G401.6 (cell line): ENCODE results near the gene C10orf71.

Source experiments
- FAIRE-seq: peaks from 2 replicates; lab custom pipeline; 2012; peaks lifted over from hg19 to GRCh38; lab: Jason Lieb, UNC

C10orf71 gene

DNA sequence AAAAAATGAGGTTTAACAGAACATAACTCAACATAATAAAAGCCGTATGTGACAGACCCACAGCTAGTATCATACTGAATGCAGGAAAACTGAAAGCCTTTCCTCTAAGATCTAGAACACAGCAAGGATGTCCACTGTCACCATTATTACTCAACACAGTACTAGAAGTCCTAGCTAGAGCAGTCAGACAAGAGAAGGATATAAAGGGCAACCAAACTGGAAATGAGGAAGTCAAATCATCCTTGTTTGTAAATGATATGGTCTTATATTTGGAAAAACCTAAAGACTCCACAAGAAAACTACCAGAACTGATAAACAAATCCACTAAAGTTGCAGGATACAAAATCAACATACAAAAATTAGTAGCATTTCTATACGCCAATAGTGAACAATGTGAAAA, 45.9 kb downstream of the C10orf71 start:
- FAIRE-seq: no peak

DNA sequence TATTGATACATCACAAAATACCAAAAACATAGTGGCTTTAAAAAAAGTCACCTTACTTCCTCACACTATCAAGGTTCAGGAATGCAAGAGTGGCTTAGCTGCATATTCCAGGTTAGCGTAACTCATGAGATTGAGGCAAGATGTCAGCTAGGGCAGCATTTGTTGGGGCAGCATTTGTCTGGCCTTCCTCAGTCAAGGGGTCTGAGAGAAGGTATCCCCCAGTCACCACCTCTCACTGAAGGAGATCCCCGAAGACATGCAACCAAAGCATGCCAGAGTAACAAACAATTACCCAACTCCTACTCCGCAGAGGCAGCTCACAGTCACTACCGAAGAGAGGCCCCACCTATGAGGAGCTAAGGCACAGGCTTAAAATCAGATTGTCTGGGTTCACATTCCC, 48.4 kb downstream of the C10orf71 start:
- FAIRE-seq: no peak

DNA sequence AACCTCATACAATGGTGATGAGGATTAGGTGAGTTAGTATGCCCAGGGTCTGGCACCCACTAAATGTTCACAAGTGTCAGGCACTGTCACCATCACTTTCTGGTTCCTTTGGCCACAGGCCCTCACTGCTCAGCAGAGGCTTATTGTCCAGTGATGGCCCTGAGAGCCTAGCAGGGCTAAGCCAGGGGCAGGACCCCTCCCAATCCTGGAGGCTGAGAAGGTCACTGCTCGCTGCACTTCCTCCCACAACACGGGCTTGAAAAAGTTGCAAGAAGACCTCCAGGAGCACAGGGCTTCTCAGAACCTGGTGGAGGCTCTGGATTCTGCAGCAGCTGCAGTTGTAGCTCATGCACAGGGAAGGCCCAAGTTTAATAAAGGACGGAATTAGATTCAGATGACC, 48.9 kb downstream of the C10orf71 start:
- no peak for FAIRE-seq

DNA sequence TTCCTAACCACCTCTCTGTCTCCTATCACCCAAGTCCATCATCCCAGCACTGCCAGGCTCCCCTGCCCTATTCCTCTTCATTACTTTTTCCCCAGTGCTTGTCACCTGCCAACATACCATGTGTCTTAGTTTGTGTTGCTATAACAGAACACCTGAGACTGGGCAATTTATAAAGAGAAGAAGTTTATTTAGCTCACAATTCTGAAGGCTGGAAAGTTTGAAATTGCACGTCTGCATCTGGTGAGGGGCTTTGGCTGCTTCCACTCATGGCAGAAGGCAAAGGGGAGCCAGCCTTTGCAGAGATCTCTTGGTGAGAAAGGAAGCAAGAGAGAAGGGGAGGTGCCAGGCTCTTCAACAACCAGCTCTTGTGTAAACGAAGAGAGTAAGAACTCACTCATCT, 49.6 kb downstream of the C10orf71 start:
- FAIRE-seq: no peak

DNA sequence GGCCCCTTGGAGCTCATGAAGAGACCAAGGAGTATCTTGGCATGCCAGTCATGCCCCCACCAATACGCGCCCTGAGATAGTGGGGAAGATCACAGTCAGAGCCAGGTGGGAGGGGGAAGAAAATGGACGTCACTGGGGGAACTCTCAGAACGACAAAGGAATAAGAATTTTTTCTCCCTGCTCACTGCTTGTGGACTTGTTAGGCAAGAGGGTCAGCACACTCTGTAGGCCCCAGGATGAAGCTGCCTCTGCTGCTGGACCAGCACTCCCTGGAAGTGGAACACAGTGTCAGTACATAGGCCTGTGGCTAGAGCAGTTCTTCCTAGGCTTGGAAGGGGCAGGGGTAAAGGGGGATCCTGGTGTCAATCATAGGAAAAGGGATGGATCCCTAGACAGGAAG, 50.4 kb downstream of the C10orf71 start:
- FAIRE-seq: no peak

DNA sequence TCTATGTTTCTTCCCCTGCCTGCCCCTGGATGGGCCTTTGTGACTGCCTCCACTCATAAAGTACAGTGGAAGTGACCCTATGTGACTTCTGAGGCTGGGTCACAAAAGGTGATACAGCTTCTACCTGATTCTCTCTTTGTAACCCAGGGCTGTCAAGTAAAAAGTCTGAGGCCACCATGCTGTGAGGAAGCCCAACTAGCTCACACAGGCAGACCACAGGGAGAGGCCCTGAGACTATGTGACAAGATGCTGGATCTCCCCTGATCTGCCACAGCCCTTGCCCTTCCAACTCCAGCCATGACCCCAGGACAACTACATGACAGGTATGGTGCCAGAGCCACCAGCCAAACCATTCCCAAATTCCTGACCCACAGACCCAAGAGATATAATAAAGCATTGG, 51.2 kb downstream of the C10orf71 start:
- FAIRE-seq: no peak

DNA sequence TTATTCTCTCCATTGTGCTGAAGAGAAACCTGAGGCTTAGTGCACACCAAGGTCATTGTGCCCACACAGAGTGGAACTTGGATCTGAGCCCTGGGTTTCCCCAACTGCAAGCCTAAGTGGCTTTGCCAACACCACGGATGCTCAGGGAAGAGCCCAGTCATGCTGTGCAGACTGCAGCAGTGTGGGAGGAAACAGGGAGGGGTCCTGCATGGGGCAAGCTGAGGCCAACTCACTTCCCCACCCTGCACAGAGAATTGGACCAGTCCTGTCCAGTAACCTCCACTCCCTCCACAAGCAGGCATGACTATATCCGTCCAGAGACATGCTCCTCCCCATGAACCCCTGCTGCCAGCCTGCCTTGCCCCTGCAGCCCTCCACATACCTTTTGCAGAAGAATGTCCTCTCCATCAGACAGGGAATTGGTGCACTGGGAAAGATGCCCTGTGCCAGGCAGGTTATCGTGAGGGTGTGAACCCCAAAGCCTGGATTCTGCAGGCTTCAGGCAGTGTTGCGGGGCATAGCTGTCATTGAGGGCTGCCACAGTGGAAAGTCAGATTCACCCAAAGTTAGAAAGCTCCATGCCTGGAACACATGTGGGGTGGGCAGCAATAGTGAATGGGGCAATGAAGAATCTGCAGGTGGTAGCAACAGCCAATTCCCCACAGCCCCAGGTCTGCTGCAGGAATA, 52.0 kb downstream of the C10orf71 start:
- no peak for FAIRE-seq

DNA sequence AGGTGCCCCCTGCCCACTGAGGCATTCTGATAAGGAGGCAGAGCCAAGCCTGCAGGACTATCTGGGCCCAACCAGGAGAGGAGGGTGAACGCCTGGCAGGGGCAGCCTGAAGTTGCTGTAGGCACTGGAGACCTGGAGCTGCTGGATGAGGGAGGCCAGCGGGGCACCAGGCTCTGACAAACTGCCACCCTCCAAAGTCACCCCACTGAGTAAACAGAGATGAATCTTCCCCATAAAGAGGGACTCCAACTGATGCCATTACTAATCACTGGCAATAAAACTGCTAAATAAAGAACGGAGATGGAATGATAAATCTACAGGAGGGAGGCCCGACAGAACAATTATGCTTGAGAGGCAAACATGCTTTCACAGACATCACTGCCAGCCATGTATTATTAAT, 52.7 kb downstream of the C10orf71 start:
- no peak for FAIRE-seq

DNA sequence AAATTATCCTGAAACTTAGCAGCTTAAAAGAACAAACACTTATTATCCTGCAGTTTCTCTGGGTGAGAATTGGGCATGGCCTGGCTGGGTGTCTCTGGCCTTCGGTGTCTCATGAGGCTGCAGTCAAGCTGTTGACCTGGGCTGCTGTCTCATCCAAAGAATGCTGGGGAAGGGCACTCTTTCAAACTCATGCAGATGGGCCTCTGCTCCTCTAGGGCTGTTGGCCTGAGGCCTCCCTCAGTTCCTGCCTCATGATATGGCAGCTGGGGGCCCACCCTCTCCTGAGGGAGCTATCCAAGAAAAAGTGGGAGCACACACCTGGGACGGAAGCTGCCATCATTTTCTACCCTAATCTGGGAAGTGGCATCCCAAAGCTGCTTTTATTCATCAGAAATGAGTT, 53.4 kb downstream of the C10orf71 start:
- FAIRE-seq: no peak

DNA sequence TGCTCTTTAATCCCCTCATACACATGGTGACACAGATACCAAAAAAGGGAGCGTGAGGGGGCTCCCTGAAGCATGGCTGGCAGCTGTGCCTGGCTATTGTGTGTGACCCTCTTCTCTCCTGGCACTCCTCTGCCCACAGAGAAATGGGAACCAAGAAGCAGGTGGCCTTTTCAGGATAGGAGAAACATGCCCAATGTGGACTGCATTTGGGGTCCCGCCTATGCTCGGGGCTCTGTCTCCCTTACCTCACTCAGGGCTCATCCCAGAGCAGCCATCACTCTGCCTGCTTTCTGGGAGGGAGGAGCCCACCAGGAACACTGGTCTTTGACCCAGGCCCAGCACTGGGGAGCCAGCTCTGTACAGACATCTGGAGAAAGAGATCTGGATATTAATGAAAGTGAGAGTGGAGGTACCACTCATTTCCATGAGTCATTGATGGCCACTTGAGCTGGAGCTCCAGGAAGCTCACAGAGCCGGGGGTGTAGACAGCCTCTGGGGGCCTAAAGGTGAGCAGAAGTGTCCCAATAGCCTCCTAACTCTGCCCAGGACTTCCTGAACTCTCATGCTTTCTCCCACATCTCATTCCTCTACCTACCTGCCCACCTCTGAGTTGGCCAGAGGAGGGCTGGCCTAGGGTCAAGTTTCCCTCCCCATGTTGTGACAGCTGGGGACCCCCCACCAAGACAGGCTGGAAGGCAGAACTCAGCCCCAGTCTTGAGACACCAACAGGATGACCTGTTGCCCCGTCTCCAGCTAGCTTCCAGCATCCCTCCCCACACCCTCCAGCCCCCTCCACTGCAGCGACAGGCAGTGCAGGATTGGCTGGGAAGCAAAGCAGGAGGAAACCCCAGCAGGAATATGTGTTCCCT, 54.3 kb downstream of the C10orf71 start:
- no peak for FAIRE-seq

DNA sequence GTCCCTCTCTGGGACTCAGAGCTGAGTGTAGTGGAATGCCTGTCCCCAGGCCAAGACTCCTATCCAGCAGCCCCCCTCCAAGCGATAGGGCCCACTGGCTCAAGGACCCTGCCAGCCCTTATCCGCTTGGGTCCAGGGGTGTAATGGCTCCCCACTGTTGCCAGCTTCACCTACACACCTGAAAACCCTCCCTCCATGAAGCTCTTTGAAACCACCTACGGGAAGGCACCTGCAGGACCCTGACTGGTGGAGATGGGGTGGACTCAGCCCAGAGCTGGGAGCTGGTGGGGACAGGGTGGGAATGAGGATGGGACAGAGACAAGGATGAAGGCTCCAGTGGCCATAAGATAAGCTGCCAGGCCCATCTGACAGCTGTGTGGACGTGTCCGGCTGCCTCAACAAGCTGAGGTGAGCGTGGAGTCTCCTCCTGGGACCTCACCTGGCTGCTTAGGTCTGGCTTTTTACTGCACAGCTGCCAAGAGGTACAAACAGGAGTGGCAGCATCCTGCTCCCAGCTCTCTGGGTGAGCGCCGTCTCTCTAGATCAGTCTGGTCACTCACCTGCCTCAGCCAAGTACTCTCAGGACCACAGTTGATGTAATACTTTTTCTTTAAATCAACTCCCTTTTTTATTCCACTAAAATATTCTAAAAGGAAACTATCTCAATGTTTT, 55.1 kb downstream of the C10orf71 start:
- no peak for FAIRE-seq

DNA sequence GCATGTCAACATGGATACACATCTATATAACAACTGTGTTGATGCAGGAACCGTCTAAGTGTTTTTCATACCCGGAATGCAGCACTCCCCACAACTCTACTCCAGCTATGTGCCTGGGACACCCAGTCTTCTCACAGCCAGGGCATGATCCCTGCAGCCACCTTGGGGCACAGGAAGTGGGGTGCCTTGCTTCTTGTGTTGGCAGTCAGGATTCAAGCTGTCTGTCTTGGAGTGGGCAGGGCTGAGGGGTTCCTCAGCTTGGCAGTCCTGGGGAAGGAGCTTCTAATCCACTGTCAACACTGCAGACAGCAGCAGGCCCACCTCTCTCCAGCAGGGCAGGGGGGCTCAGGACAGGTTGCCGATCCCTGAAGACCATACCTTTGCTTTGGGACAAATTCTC, 55.6 kb downstream of the C10orf71 start:
- FAIRE-seq: no peak

DNA sequence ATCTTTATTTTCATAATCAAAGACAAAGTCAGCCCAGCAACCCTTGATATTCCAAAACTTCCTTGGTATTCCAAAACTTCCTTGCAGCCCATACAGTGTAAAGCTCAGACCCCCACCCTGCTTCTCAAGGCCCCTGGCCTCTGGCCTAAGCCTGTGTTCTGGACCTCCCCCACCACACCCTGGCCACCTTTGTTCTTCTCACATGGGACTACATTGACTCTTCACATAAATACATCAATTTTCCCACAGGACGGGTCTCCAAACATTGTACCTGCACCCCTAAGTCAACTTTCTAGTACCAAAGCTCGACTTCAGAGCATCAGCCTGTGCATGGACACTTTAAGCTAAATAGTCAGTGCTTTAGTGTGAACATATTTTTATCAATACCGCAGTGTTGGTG, 56.3 kb downstream of the C10orf71 start:
- no peak for FAIRE-seq

DNA sequence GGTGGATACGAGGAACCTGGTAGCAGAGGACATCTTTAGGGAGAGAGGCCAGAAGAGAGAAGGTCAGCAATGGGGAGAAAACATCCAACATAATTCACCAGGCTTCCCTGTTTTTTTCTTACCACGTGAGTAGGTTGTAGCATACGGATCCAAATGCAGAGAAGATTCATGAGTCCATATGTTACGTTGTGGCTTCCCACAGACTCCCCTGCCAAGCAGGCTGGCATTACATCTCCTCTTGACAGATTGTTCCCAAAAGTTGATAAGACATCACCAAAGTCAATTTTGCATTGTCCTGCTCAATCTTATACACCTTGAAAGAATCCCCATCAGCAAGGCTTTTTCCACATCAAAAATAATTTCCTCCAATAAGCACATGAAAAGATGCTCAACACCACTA, 57.2 kb downstream of the C10orf71 start:
- no peak for FAIRE-seq

DNA sequence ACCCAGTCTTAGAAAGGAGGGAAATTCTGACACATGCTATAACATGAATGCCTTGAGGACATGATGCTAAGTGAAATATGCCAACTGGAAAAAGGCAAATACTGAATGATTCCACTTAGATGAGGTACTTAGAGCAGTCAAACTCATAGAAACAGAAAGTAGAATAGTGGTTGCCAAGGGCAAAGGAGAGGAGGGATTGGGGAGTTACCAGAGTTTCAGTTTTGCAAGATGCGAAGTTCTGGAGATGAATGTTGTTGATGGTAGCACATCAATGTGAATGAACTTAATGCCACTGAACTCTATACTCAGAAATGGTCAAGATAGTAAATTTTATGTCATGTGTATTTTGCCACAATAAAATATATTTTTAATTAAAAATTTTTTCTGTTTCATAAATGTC, 58.0 kb downstream of the C10orf71 start:
- no peak for FAIRE-seq

DNA sequence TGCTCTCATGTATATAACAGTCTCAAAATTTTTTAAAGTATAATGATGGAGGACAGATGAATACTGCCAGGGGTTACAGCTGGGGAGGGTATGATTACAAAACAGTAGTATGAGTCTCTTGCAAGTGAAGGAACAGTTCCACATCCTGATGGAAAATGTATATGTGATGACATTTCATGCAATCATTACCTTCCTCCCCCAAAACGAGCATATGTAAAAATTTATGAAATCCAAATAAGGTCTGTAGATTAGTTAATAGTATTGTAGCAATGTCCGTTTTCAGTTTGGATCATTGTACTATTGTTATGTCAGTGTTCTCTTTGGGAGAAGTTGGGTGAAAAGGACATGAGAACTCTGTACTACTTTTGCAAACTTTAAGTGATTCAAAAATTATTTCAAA, 58.9 kb downstream of the C10orf71 start:
- no peak for FAIRE-seq

DNA sequence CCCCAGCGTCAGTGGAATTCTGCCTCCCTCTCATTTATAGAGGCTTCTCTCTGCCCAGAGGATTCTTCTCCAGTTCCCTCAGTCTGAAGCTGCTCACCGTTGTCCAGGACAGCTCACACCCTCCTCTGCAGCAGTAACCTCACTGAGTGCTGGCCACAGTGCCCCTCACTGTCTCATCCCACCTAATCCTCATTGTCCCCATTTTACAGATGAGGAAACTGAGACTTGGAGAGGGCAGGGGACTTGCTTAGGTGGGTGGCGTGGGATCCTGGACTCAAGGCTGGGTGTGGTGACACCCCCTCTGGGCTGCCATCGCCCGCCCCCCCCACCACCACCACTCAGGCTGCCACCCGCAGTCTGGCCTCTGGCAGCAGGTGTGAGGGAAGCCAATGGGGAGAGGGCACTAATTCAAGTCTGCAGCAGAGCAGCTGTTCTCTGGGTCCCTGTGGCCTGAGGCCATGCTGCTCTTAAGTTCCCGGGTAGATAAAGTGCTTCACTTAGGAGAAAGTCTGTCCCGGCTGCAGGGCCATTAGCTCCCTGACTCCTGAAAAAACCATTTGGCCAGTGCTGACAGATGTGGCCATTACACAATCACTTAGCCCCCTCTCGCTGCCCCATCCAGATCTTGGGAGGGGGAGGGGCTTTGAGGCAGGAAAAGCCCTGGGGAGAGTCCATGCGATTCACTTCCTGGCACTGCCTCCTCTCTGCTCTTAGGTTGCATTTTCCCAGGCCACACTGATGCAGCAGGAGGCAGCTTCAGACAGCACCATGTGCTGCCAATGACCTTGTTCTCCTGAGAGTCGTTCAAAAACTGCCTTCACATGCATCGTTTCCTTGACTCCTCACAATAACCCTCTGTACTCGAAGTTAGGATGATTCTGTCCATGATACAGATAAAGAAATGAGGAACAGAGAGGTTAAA, 60.6 kb downstream of the C10orf71 start:
- no peak for FAIRE-seq

DNA sequence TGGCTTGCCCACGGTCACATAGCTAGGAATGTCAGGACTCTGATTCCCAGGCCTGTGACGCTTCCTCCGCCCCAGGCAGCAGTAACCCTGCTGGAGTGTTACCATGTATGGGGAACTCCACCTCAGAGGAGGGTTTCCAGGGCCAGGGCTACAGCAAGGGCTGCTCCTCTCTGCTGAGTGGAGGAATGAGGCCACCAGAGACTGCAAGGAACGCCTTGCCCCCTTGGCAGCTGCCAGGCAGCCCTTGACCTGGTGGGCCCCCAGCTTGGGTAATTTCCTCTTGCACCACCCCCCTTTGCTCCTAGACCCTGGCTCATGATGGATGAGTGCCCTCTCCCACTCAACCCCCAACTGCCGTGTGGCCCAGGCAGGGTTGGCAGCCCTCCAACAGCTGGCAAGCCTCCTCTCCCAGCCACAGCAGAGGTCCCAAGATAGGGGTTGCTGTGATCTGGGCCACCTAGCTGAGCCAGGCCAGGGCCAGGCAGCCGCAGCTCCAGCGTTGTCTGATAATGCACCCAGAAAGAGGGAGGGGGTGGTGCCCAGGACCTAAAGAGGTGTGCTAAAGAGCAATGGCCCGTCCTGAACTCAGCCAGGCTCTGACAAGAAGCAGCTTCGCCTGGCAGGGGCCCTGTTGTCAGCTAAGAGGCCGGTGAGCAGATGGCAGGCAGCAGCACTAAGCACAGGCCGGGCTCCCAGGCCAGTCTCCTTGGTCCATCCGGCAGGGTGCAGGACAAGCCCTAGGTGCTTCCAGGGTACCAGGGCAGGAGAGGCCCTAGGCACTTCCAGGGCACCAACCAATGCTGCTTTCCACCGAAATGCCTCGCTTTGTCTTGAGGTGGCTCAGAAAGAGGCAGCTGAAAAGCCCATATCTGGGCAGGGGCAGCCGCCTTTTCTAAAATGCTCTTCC, 61.6 kb downstream of the C10orf71 start:
- no peak for FAIRE-seq

DNA sequence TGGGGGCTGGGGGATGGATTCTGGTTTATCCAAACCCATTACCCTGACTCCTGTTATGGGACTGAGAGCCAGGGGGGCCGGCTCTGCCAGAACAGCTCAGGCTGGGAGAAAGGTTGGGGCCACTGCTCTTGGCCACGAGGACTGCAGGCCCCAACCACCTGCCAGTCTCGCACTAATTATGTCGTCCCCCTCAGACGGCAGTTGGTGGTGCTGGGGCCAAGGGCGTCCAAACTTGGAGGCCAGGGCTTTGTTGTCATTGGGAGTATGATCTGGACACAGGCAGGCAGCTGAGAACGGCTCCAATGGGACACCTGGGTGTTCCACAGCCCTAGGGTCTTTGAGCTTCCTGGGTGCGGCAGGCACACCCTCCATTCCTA, 62.2 kb downstream of the C10orf71 start:
- no peak for FAIRE-seq

DNA sequence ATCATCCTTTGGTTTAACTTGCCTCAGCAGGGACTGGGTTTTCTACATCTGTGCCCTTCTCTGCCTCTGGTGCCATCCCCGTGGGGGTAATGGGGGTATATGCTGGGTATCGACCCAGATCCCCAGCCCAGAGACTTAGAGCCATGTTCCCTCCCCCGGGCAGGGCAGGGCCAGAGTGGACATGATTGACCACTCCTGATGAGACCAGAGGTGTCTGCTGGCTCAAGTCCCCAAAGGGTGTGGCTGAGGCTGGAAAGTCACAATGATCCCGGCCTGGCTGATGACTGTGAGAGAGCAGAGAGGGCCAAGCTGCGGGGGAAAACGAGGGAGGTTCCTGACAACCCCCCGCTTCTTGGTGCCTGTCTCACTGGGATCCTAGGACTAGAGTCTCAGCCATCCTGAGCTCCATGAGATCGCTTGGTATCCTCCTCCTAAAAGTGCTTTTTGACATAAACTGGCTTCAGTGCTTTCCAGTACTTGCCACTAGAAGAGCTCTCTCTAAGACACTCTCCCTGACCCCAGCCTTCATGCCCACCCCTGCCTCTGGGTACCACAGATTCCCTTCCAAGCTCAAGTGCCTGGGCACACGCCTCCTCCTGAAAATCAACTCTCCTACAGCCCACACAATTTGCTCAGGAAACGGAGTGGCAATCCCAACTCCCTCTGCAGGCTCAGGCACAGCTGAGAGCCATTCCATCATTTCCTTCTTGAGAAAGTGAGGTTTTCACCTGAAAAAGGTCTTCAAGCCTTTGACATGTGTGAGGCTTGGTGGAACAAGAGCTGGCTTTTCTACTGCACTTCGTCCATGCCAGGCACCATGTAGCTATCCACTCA, 63.0 kb downstream of the C10orf71 start:
- FAIRE-seq: no peak
